ENCODE results near the gene CA4.

CA4 gene

GRCh38 chr17:60130466-60130865 is 19.3 kb upstream of the CA4 start:
- DNase-seq (ENCODE audit: low read depth), result no peak

DNA sequence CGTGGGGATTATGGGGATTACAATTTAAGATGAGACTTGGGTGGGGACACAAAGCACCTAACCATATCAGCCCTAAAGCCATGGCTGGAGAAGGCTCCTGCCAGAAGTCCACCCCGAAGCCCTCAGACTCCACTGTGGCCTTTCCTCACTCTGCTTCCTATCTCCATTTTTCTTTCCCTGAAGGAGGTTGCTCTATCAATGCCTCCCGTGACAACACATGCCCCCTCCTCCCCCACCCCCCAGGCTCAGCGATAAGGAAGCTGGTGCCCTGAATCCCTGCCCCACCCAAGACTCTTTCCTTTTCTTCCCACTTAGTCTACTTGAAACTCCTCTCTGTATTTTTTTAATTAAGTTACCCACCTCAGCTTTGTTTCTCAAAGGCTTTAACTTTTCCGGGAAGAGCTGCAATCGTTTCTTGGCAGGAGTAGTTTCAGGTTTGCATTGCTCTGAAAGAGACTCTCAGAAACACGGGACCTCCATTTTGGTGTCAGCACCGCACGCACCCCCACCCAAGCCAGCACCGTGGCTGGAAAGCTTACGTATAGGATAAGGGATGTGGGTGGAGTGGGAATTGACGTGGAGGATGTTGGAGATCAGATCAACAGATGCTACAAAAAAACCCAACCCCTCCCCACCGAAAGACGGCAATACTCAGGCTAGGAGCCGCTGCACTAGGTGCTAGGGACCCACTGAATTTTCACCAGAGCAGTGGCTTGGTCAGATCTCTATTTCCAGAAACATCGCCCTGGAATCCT is 15.2 kb upstream of the CA4 start:
- no peak for DNase-seq (ENCODE audit: low read depth)

- DNase-seq (ENCODE audit: low read depth), result peak; percentile 68
Measured at GRCh38 chr17:60135151-60135950, 14.4 kb upstream of the CA4 start.

- DNase-seq (ENCODE audit: low read depth), result no peak
Measured at GRCh38 chr17:60135951-60136666, 13.7 kb upstream of the CA4 start.

- DNase-seq (ENCODE audit: low read depth), result no peak
Measured at GRCh38 chr17:60137731-60138130, 12.0 kb upstream of the CA4 start.

DNA sequence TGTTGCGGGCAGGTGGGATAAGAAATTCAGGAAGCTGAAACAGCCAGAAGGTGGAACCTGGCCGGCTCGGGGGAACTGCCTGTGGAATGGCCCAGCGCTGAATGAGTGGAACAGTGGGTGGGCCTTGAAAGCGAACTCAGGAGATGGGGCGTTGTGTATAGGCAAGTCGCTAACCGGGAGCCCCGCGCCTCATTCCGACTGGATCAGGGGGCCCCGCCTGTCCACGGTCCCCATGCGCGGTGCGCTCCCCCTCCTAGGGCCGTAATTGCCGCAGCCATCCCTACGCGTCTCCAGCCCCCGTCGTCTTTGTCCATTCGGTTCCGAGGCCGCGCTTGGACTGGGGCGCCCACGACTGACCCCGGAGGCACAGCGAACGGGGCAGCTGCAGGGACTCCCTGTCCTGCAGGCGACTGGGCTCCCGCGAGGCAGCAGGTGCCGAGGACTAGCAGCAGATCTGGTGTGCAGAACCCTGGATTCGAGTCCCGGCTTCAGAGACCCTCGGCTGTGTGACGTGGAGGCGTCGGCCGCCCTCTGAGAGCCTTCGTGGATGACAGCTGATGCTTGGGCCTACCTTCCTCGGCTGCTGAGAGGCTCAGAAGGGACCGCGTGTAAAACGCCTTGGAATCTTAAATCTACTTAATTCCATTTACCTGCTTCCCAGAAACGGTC is 10.9 kb upstream of the CA4 start:
- DNase-seq (ENCODE audit: low read depth), result no peak

- DNase-seq (ENCODE audit: low read depth), result peak; percentile 32
Measured at GRCh38 chr17:60139438-60140285, 10.1 kb upstream of the CA4 start.

GRCh38 chr17:60141111-60142018 is 8.4 kb upstream of the CA4 start:
- no peak for DNase-seq (ENCODE audit: low read depth)

- peak; percentile 63 for DNase-seq (ENCODE audit: low read depth)
Measured at GRCh38 chr17:60142872-60143499, 6.8 kb upstream of the CA4 start.

DNA sequence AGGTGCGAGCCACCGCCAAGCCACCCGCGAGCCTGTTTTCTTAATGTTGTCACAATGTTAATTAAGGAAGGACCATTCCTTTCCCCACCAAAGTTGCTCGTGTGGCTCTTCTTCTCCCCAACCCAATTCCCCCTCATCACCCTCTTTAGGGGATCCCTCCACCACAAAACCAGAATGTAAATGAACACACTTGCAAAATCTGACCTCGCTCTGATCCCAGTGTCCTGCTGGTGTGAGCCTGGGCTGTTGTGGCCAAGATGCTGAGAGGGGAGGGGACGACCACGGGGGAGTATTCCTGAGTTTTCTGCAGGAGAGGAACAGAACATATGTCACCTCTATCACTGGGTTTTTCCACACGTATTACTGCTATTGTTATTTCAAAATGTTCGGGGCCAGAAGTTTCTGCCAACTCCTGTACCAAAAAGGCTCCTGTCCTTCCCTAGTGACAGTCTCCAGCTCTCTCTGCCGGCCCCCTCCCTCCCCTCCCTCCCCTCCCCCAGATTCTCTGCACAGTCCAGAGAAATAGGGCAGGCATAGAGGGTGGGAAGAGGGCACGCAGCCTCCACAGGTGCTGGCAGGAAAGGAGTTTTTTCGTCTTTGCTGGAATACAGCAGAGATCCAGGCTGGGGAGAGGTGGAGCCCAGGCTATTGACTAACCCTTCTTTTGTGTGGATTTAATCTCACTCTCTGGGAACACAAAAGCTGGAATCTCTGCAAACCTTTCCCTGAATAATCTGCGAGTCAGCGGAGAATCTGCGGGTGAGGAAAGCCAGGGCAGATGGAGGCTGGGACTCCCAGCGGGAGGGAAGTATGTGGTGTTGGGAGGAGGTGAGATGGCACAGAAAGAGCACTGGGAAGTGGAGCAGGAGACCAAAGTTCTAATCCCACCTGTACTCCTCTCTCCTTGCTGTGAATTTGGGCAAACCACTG is 4.5 kb upstream of the CA4 start:
- no peak for DNase-seq (ENCODE audit: low read depth)

DNA sequence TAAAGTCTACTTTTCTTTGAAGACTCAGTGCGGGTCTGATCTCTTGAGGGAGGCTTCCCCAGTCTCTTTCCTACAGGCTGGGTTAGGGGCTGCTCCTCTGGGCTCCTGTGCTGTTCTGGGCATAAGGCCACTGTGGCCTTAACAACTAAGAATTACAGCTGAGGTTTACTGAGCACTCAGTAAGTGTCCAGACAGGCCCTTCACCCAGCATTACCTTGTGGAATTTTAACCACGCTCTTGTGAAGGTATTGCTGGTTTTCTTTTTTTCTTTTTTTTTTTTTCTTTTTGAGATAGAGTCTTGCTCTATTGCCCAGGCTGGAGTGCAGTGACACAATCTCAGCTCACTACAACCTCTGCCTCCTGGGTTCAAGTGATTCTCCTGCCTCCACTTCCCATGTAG is 3.6 kb upstream of the CA4 start:
- DNase-seq (ENCODE audit: low read depth), result no peak

DNA sequence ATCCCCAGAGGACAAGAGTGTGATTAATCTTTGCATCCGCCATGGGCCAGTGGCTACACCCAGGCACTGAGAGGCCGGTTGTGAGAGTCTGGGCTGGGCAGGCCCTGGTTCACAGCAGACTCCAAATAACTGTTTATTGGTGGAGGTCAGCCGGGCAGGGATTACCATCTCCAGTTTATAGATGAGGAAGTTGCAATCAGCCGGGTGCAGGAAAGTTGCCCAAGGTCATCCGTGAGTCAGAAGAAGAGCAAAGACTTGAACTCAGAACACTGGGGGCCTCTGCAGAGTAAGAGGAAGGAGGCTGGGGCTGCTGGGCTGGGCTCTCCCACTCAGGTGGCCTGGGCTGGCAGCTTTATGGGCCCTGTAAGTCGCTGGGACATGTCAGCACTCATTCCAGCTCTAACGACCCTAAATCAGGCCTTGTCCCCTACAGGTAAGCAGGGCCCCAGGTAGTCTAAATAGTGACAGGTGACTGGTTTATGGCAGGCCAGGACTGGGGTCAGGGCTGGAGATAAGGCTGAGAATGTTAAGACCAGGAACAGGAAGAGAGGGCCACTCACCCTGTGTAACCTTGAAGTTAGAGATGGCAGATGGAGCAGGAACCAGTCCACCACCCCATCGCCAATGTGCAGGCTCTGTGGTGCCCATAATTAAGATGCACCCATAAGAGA is 2.1 kb upstream of the CA4 start:
- no peak for DNase-seq (ENCODE audit: low read depth)

- DNase-seq (ENCODE audit: low read depth), result no peak
Measured at GRCh38 chr17:60148373-60148772, 1.4 kb upstream of the CA4 start.

GRCh38 chr17:60151355-60151754 is 1.6 kb downstream of the CA4 start:
- DNase-seq (ENCODE audit: low read depth), result no peak

- DNase-seq (ENCODE audit: low read depth), result no peak
Measured at GRCh38 chr17:60153606-60154390, 4.0 kb downstream of the CA4 start.

GRCh38 chr17:60154616-60155426 is 5.0 kb downstream of the CA4 start:
- no peak for DNase-seq (ENCODE audit: low read depth)

All from stimulated activated CD4-positive, alpha-beta T cell treated with anti-CD3 and anti-CD28 coated beads, Interleukin-2, amount 100 ng/mL, for 4 hours (primary cell).